SK-N-DZ (cell line): Measurements from ENCODE around the gene EPPIN.

Experiments
- DNase-seq: peaks from one replicate; pipeline ENCODE4 v3.0.0-alpha.2; 2015; ENCODE audit warnings: low spot score

The EPPIN gene

GRCh38 chr20:45538209-45538799 lies 8.9 kb downstream of the EPPIN start:
- no peak for DNase-seq

- no peak for DNase-seq
Measured at GRCh38 chr20:45527294-45527693, 19.9 kb downstream of the EPPIN start.

GRCh38 chr20:45523821-45524220 lies 23.4 kb downstream of the EPPIN start:
- DNase-seq: no peak

DNA sequence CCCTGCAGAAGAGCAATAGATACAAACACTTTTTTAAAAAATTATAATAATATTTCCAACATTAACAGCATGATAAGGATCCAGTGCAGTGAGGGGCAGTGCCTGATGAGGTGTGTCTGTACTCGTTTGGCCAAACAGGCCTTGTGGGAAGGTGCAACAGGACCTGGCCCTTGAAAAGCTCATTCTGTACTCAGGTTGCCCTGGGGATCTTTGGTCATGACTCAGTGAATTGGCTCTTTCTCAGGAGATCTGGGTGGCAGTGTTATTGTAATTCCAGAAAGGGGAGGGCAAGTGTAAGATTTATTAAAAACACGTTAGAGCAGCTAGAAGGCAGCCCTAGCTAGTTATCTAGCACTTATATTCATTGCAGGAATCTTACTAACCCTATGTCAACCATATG lies 28.9 kb downstream of the EPPIN start:
- no peak for DNase-seq

- DNase-seq: no peak
Measured at GRCh38 chr20:45515147-45515913, 31.9 kb downstream of the EPPIN start, which contains the start of gene SPINT3. Gene SPINT3 (minus strand): TSS chr20:45515622. CDS start chr20:45515608, 14 bp downstream.

GRCh38 chr20:45510242-45510862 lies 36.8 kb downstream of the EPPIN start:
- peak; percentile 60 for DNase-seq

GRCh38 chr20:45509091-45509490 lies 38.1 kb downstream of the EPPIN start:
- DNase-seq: no peak

DNA sequence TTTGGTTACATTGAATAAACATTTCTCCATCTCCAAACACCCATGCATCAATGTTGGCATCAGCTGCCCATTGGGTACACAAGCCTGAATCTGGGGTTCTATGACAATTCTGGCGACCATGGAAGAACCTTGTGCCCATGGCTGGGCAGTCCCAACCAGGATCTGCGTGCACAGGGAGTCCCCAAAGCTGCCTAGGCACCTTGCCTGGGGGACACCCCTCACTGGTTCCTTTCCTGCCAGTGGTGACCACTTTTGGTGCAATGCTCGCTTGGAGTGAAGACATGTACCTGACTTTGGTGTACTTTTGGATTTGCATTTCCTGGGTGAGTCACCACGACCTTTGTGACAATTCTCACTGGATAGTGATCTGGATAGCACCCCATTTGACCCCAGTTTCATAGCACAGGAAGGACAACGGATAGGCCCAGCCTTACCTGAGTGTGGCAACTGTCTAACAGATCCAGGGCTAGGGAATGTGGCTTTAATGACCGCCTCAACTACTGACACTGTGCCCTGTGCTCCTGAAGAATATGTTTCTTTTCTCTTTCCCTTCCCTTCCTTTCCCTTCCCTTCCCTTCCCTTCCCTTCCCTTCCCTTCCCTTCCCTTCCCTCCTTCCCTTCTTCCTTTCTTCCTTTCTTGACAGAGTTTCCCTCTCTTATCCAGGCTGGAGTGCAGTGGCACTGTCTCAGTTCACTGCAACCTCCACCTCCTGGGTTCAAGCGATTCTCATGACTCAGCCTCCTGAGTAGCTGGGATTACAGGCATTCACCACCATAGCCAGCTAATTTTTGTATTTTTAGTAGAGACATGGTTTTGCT lies 38.9 kb downstream of the EPPIN start:
- DNase-seq: no peak

GRCh38 chr20:45507011-45507820 lies 40.0 kb downstream of the EPPIN start:
- DNase-seq: no peak

GRCh38 chr20:45506398-45506797 lies 40.8 kb downstream of the EPPIN start:
- DNase-seq: no peak

GRCh38 chr20:45503403-45503802 lies 43.8 kb downstream of the EPPIN start:
- no peak for DNase-seq

- DNase-seq: no peak
Measured at GRCh38 chr20:45502561-45502960, 44.6 kb downstream of the EPPIN start.

DNA sequence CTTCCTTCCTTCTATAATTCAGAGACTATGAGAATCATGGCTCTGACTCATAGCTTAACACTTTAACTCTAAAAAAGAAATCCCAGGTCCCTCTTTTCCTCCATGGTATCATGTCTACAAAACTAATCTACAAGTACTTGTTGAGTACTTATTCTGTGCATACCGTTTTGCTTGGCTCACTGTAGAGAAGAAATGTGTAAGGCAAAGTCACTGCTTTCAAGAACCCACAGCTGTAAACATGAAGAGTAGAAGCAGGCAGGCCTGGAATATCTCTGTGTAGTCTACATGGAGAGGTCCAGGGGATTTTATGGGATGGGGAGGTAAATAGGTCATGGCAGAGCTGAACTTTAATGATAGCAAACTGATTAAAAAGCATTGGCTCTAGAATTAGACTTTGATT lies 45.6 kb downstream of the EPPIN start:
- DNase-seq: no peak

DNA sequence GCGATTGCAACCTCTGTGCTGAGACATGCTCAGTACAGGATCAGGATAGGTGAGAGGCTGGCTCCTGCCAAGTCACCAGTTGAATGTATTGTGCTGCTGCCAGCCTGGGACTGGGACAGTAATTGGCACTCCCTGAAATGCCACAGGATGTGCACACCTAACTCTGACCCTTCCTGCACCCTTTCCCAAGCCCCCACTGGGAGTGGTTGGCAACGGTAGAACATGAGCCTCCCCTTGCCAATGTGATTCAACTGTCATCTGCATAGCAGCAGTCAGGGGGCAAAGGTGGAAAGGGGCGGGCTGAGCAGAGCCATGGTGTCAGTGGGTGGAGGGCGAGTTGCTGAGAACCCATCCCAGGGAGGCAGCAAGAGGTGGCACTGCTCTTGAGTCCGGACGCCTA lies 47.2 kb downstream of the EPPIN start:
- no peak for DNase-seq

GRCh38 chr20:45497971-45498494 lies 49.2 kb downstream of the EPPIN start:
- DNase-seq: no peak

GRCh38 chr20:45496166-45496565 lies 51.0 kb downstream of the EPPIN start:
- no peak for DNase-seq

GRCh38 chr20:45495501-45495941 lies 51.7 kb downstream of the EPPIN start:
- DNase-seq: no peak
